Mesenteric fat pad (tissue), 1 donor: Measurements from ENCODE around the gene KRTAP10-7. TPM values are rescaled to one million over a fixed set of nuclear protein-coding genes. Genes with fewer than 3 reads are reported as not detected.
"Not testable (repeated sequence)": the region's sequence is repeated elsewhere in the genome, so short reads cannot be mapped to it uniquely, and the experiment has no call there.

ENCODE experiments used
- DNase-seq: peaks from one replicate; pipeline ENCODE4 v3.0.0-alpha.2; 2020; ENCODE audit warnings: low spot score
- total RNA-seq: library from RNA; stranded (reverse); fragmentation: NEBNext Ultra II Directional; extraction: Animal tissue kit (Norgen Biotek cat#: 25700); gene quantifications from one replicate; pipeline ENCODE4 v1.2.1, GENCODE V29; 2021
- donor health status: DM: yes; HTN: yes; CAD: no.

The KRTAP10-7 gene
- total RNA-seq, 1 donor from 2014 or later = not detected

DNA sequence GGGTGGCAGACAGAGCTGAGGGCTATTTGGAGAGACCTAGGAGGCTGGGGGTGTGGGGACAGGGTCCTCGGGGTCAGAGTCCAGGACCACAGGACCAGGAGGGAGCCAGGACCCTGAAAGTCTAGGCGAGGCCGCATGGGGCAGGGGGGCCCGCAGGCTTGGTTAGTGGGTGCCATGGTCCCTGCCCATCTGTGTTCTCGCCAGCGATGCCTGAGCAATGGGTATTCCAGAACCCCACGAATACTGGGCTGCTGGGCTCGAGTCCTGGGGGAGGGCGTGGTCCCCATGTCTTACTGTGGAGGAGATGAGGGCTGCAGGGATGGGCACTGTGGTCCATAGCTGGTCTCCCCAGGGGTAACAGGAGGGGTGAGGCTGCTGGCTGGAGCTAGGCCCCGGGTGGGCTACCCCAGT lies 10.1 kb upstream of the KRTAP10-7 start:
- DNase-seq = no peak

DNA sequence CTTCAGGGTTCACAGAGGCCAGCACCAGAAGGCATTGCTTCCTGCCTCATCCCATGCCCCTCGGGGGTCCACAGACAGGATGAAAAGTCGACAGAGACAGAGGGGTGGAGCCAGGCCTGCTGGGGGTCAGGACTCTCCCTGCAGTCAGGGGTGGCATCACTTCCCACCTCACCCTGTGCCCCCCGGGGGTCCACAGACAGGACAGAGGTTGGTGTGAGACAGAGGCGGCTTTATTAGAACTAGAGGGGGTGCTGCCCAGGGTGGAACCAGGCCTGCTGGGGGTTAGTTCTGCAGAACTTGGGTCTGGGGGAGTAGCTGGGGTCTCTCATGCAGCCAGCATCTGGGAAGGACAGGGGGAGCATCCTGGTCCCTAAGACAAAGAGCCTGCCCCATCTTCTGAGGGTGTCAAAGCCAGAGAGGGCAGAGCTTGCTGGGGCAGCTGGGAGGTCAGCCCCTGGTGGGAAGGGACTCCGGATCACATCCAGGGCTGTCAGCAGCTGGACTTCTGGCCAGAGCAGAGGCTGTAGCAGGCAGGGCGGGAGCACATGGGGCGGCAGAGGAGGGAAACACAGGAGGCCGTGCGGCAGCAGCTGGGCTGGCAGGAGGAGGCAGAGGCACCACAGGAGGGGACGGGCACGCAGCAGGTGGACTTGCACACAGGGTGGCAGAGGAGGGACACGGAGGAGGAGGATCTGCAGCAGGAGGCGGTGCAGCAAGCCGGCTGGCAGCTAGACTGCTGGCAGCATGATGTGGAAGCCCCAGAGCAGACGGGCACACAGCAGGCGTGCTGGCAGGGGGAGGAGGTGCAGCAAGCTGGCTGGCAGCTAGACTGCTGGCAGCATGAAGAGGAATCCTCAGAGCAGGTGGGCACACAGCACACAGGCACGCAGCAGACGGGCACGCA lies 9.2 kb upstream of the KRTAP10-7 start:
- DNase-seq = not testable (repeated sequence)

GRCh38 chr21:44591801-44592130 lies 8.6 kb upstream of the KRTAP10-7 start:
- not testable (repeated sequence) for DNase-seq

- peak; percentile 89 for DNase-seq
Measured at GRCh38 chr21:44592446-44593311, 7.7 kb upstream of the KRTAP10-7 start, which contains the start of gene KRTAP10-6. Gene KRTAP10-6 (minus strand): TSS chr21:44592505. CDS start chr21:44592484, 21 bp downstream.

GRCh38 chr21:44593598-44594405 lies 6.6 kb upstream of the KRTAP10-7 start:
- no peak for DNase-seq

- no peak for DNase-seq
Measured at GRCh38 chr21:44594406-44594916, 5.9 kb upstream of the KRTAP10-7 start.

DNA sequence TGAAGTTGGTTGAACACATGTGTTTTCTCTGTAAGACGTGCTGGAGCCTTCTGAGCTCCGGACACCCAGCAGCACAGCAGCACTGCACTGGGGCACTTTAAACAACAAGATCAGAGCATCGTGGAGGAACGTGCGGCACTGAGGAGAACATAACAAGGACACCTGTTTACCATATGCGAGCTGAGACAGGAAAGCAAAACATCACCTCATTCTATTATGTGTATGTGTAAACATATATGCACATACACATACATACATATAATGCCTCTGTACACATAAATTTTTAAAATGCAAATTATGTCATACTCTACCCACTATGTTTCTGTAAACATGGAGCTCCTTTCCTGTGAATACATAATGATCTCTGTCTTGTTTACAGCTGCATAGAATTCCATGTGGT lies 4.9 kb upstream of the KRTAP10-7 start:
- no peak for DNase-seq

DNA sequence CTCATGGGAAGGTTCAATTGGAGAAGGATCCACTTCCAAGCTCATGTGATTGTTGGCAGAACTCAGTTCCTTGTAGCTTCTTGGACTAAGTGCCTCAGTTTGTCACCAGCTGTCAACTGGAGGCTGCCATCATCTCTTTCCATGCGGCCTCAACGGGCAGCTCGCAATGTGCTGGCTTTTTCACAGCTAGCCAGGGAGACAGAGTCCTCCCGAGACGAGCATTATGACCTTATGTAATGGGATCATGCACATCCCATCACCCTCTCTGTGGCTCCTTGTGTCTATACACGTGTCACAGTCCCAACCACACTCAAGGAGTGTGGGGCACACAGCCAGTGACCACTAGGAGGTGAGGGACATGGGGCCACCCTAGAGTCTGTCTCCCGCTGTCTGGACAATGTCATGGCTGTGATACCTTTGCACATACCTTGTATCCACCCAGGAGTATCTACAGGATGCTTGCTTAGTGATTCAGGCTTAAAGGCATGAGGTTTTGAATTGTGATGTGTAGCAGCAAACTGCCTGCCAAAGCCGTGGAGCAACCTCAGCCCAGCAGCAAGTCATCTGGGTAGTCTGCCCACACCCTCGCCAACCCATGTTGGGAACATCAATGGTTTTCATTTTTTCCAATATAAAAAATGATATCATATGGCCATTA lies 4.2 kb upstream of the KRTAP10-7 start:
- no peak for DNase-seq

- no peak for DNase-seq
Measured at GRCh38 chr21:44598061-44598460, 2.3 kb upstream of the KRTAP10-7 start.

- DNase-seq = no peak
Measured at GRCh38 chr21:44599264-44600029, 950 bp upstream of the KRTAP10-7 start.

GRCh38 chr21:44601091-44601490 lies 694 bp downstream of the KRTAP10-7 start:
- DNase-seq = not testable (repeated sequence)

DNA sequence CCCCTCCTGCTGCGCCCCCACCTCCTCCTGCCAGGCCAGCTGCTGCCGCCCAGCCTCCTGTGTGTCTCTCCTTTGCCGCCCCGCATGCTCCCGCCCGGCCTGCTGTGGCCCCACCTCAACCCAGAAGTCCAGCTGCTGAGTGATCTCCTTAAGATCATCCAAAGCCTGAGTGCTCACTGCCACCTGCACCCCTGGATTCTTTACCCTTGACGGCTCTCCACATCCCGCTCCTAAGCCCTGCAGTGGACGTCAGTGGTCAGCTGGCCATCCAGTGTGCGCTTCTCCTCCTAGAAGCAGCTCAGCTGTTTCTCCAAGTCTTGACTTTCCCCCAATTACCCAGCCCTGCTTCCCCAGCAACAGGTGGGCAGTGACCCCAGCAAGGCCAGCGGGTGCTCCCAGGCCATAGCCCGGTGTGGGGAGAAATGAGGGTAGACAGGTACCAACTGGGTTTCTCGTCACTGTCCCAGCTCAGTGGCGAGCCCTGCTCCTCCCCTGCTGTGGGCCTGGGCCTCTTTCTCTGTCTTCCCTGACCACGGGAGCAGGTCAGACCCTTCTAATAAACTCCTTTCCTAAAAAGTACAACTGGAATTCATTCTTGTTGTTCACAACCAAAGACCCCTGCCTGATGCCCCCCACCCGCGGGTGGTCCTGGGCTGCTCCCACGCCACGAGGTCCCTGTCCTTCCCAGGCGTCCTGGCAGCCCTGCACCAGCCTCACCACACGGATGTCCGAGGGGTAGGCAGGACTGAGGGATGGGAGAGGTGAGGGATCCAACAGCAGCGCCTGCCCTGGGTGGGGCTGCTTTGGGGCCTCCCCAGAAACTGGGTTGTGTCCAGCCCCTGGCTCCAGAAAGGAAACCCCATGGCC lies 1.4 kb downstream of the KRTAP10-7 start:
- no peak for DNase-seq

DNA sequence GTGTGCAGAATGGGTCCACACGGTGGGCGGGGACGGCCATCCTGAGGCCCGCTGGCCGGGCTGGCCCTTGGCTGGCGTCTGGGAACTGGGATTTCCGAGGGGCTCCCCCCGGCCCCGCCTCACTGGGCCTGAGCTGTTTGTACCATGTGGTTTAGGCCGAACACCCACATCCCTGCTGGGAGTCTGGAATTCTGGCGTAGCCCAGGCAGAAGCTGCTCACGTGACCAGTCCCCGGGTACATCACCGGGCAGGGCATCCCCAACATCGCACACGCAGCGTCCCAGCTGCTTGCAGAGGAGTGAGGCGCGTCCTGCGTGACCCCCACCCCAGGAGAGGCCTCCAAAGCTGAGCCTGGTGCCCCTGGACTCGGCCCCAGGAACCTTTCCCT lies 2.1 kb downstream of the KRTAP10-7 start:
- no peak for DNase-seq

DNA sequence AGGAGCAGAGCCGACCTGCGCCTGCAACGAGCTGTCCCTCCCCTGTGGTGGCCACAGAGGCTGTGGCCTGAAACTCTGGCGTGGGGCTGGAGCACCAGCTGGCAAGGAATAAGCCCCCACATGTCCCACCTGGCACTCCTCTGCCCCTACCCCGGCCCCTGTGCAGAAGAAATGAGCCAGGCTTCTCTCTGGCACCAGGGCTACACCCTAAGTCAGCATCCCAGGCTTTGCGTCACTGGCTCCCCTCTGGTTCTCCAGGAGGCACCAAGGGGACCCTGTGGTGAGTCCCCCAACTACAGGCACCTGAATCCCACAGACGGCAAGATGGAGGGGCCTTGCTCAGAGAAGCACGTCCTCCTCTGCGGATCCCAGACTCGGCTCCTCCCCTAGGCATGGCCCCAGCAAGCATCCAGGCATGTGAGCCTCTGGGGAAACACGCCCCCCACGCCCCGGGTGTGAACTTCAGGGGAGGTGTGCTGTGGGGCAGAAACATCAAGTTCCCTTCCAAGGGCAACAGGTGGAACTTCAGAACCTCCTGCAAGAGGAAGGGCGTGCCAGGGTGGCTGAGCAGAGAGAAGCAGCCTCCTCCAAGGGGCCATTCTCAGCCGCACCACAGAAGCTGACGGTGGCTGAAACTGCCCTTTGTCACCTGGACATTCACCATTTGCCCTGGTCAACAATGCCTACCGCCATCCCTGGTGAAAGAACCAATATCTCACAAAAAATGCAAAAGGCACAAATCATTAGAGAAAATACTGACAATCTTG lies 2.9 kb downstream of the KRTAP10-7 start:
- peak; percentile 64 for DNase-seq

DNA sequence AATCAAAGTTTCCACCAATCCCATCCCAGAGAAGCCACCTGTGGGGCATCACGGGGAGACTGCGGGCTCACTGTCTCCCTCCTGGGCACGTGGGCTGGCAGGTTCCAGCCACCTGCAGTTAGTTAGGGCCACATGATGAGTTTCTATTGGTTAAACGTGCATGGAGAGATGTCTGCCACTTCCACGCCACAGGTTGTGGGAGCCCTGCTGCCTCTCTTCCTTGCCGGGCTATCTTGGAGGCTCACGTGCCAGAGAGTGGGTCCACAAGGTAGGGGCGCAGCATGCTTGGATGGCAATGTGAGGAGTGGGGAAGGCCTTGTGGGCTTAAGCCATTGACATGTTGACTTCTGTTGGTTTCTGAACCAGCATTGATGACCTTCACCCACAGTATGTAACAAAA lies 3.5 kb downstream of the KRTAP10-7 start:
- DNase-seq = peak; percentile 62

- DNase-seq = no peak
Measured at GRCh38 chr21:44606495-44606894, 6.1 kb downstream of the KRTAP10-7 start.

- no peak for DNase-seq
Measured at GRCh38 chr21:44609193-44609592, 8.8 kb downstream of the KRTAP10-7 start.
